Placental epithelial cell (primary cell): ENCODE results near the gene MLIP. TPM values are rescaled to one million over a fixed set of nuclear protein-coding genes. Genes with fewer than 3 reads are reported as not detected.

Experiments
- total RNA-seq: library from RNA; depleted of rRNA; stranded (reverse); fragments of >200 nt; gene quantifications from 2 replicates; pipeline ENCODE4 v1.2.3, GENCODE V29; 2012

MLIP gene, protein sequence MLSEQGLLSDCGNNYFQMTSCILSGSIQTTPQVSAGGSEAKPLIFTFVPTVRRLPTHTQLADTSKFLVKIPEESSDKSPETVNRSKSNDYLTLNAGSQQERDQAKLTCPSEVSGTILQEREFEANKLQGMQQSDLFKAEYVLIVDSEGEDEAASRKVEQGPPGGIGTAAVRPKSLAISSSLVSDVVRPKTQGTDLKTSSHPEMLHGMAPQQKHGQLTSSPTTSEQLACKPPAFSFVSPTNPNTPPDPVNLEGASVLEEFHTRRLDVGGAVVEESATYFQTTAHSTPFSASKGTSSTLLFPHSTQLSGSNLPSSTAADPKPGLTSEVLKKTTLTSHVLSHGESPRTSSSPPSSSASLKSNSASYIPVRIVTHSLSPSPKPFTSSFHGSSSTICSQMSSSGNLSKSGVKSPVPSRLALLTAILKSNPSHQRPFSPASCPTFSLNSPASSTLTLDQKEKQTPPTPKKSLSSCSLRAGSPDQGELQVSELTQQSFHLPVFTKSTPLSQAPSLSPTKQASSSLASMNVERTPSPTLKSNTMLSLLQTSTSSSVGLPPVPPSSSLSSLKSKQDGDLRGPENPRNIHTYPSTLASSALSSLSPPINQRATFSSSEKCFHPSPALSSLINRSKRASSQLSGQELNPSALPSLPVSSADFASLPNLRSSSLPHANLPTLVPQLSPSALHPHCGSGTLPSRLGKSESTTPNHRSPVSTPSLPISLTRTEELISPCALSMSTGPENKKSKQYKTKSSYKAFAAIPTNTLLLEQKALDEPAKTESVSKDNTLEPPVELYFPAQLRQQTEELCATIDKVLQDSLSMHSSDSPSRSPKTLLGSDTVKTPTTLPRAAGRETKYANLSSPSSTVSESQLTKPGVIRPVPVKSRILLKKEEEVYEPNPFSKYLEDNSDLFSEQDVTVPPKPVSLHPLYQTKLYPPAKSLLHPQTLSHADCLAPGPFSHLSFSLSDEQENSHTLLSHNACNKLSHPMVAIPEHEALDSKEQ
- not detected in 2 replicates for total RNA-seq

GRCh38 chr6:54111341-54112045 lies at the start of gene MLIP:
TSS of gene MLIP (plus strand) at chr6:54111443. CDS start at chr6:54111480, 37 bp downstream.

DNA sequence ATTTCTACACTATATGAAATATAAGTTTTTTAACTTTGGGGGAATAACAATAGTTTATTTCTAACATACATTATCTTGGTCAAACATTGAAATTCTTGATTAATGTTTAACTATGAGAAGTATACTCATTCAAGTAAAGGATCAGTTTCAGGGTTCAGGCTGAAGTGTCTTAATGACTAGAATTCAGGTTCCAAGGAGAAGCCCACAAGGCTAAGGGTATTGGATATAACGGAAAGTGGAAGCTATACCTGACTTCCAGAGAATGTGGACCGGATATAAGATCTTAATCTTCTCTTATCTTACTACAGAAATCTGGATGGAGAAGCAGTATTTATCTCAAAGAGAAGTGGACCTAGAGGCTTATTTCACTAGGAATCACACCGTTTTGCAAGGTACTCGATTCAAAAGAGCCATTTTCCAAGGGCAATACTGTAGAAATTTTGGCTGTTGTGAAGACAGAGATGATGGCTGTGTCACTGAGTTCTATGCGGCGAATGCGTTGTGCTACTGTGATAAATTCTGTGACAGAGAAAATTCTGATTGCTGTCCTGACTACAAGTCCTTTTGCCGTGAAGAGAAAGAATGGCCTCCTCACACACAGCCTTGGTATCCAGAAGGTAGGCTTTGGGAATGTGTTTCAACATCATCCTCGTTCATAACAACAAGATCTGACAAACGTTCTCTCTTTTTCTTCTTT lies 197.2 kb downstream of the MLIP start, which contains the start of gene TINAG:
TSS of gene TINAG (plus strand) at position 153 of the 697 bp plus-strand sequence. CDS start at position 263, 110 bp downstream.

Other genes starting within 250 kb of the MLIP start
- not detected in 2 replicates for gene TINAG, start 197.0 kb downstream of the MLIP start, total RNA-seq